D341Med (cell line): ENCODE measurements around the gene FILIP1.

Experiments used
- DNase-seq: peaks from one replicate; pipeline ENCODE4 v3.0.0; 2012; ENCODE audit warnings: low spot score

FILIP1 gene

DNA sequence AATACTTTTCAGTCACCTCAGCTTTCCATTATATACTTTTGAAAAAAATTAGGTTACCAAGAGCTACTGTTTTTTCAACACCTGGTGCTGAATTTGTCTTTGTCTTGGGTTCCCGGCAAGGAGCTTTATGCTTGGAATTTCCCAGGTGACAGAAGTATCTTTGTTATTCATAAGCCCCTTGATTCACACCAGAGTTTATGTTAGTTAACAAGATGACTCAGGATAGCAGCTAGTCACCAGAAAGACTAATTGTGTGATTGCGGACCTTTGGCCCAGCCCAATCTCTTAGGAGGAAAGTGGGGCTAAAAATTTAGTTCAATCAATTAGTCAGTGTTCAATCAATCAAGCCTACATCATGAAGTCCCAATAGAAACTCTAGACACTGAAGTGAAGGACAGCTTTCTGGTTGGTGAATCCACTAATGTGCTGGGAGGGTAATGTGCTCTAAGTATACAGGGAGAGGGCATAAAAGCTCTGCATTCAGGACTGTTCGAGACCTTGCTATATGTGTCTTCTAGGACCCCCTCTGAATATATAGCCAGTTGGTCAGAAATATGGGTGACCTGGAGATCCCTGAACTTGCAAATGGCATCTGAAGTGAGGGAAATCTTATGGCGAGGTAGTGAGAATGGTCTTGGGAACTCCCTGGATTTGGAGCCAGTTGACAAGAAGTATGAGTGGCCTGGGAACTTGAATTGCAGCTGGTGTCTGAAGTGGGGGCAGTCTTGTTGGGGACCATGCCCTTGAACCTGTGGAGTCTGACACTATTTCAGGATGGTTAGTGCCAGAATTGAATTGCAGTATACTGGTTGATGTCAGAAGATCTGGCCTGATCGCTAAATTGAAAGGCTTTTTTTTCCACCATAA lies 225.2 kb downstream of the FILIP1 start:
- no peak for DNase-seq

DNA sequence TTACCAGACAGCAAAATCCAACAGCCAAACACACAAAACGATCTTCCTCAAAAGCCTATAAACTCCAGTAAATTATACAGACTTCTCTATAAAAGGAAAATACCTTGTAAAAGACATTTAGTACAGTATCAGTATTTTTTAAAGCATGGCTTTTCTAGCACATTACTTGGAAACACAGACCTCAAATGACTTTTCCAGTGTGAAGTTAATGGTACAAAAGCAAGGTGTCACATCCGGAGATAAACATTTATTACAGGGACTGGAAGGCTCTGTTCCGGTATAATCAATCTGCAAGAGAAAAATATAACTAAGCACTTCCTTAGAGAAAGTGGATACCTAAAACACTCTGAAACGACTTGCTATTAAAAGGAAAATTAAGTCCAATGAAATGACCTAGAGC lies 226.1 kb downstream of the FILIP1 start:
- no peak for DNase-seq

GRCh38 chr6:75266716-75267291 lies 226.8 kb downstream of the FILIP1 start:
- peak; percentile 32 for DNase-seq

DNA sequence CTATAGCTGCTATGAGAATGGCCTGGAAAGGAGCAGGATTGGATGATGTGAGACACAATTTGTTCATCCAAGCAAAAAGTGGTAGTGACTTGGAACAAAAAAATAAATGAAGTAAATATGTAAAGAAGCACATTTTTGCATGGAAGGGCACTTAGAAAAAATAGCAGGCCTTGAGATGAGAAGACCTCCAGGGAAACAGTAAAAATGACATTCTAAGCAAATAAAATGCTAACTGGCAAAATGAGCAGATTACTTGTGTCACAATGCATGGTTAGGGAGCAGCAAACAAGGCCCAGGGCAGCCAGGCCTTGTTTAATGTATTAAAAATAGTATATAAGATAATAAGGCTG lies 230.2 kb downstream of the FILIP1 start:
- DNase-seq, result no peak

DNA sequence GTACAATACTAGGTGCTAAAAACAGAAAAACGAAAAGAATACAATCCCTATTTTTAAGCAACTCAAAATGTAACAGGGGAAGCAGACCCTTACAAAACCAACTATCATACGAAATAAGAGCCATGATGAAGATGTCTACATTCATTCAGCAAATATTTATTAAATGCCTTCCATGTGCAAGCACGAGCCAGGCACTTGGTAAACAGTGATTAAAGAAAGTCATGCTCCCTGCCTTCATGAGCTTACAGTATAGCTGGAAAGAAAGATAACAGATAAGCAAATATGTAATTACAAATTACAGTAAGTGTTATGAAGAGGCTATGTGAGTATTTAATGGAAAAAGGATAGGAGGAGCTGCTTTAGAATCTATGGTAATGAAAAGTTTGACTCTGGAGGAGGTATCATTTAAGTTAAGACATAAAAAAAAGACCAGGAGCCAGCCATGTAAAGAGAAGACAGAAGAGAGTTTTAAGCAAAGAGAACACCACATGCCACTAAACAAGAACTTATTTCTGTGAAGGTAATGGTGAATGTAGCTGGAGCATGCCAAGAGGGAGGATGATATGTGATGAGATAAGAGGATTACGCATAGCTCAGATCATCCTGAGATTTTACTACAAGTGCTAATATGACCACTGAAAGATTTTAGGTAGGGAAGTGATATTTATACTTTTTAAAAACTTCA lies 230.7 kb downstream of the FILIP1 start:
- peak; percentile 53 for DNase-seq

DNA sequence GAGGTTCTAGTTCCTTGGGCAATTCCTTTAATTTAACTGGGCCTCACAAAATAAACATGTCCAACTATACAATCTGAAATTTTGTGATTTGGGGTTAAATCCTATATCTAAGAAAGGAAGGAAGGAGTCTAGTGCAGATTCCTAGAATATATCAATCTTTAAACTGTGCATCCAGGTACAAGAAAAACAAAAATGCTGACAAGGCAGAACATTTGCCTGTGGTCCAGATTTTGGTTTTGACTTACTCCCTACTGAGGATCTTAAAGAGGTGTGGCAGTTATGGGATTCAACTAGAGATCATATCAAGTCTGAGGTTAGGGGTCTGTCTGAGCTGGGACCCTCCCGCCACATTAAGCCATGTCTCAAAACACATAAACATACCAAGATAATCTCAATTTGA lies 232.3 kb downstream of the FILIP1 start:
- DNase-seq, result no peak

DNA sequence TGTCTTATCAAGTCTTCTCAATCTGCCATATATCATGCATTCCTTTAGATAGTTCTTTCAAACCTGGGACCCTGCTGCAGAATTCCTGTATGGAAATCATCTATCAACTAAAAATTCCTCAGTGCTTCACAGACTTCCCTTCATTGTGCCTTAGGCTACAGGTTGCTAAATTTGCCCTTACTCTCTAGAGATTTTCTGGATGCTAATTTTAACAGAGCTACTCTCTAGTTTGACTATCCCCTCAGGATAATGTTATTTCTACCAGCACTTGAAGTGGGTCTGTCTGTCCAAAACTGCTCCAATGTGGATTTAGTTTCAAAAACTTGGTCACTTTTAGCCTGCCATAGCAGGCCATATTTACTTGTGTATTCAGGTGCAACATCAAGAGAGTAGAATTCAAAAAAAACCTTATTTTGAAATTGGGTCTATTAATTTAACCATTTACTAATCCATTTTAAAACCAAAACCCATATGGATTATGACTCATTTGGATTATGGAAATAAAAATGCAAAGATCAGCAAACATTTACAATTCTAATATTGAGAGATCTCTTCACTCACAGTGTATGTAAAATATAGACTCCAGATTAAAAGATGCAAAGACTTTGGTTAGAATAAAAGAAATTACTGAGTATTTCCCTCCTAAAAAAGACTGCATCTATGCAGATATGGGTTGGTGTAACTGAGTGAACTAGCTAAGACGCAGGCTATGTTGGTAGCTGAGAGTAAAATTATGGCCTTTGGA lies 236.1 kb downstream of the FILIP1 start:
- no peak for DNase-seq

- DNase-seq, result no peak
These were observed 243.0 kb downstream of the FILIP1 start for GRCh38 chr6:75250552-75250951.

GRCh38 chr6:75249837-75250236 lies 243.8 kb downstream of the FILIP1 start:
- DNase-seq, result no peak

DNA sequence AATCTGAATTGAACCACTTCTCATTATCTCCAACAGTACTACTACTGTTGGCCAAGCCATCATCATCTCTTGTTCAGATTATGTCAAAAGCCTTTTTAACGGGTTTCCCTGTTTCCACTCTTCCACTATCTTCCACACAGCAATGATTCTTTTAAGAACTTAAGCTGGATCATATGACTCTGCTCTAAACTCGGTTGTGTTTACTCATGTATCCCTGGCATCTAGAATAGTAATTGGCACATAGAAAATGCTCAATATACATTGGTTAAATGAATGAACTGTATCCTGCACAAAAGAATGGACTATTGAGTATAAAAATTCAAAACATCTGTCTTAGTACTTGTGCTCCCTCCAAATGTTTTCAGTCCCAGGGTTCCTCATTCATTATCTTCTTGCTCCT lies 247.2 kb downstream of the FILIP1 start:
- no peak for DNase-seq

- peak; percentile 25 for DNase-seq
These were observed 249.5 kb downstream of the FILIP1 start for GRCh38 chr6:75244063-75244584.

DNA sequence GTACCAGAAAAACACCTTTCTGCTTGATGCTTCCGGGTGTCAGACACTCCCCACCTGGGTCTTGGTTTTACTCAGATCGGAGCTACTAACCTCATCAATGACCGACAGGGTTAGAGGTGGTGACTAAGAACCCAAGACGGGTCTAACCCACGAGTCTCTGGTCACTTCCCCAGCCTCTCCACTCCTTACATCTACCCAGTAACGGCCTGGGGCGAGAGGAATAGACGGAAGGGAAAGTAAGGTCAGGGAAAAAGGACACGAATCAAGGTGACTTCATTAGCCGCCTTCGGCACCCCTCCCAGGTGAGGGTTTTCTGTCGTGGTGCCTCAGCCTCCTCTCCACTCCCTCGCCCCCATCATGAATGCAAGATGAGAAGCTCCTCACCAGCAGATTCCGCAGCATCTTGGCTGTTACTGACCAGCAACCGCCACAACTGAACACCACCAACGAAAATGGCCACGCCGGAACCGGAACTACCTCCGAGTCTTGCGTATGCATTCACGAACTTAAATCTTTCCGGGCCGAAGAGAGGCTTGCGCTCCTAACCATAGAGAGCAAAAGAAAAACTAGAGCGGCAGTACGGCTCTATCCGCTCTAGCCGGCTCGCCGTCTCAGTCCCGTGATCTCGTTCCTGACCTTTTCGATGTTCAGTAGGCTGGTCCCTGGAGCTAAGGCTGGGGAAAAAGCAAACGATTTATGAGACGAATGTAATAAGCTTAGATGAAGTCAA lies 250.1 kb downstream of the FILIP1 start, which contains the start of gene COX7A2:
TSS of gene COX7A2 (minus strand) at position 469 of the 730 bp plus-strand sequence. CDS start at position 402, 67 bp downstream.
- peak; percentile 88 for DNase-seq
